Measurements from ENCODE around the gene RNU2-63P. TPM values are rescaled to one million over a fixed set of nuclear protein-coding genes. Genes with fewer than 3 reads are reported as not detected.
A peak's percentile ranks its signal among the peaks of the same experiment; 100 is the strongest.

Gene RNU2-63P
- total and polyA plus RNA-seq, 2 donors (not counting 1 experiment from before 2014, with no cell fraction given): 9.3 TPM; not detected in 1

DNA sequence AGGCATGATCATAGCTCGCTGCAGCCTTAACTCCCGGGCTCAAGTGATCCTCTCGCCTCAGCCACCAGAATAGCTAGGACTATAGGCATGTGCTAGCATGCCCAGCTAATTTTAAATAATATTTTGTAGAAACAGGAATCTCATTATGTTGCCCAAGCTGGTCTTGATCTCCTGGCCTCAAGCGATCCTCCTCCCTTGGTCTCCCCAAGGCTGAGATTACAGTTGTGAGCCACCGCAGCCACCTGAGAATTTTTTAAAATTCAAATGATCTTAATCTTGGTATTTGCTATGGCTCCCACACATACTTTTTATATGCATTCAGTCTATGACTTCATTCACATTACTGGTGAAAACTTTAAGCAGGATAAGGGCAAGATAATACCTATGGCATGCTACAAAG lies 26.1 kb upstream of the RNU2-63P start:
- Mint-ChIP-seq H3K27ac (no peak overlapping the region), H3K9me3 (ENCODE audit: insufficient read depth) (no peaks in the 10 kb centered on the region), H3K4me1 (peaks cover 32% of the 10 kb centered on the region), H3K27me3 (no peaks in the 10 kb centered on the region), H3K4me3 (no peak overlapping the region)
- Histone ChIP-seq H3K27me3 (replicated peaks in 1 of 4; ENCODE audit: control extremely low read depth in 1 of 4, control insufficient read depth in 3 of 4, insufficient read depth in 4 of 4, low read length in 3 of 4) (no peaks in the 10 kb centered on the region), H3K36me3 (replicated peaks in 1 of 2; ENCODE audit: control extremely low read depth in 1 of 2, control insufficient read depth in 1 of 2, extremely low read depth in 1 of 2, insufficient read depth in 2 of 2, low read length in 1 of 2) (peaks cover 0 to 7% of the 10 kb centered on the region in 2 experiments), H3K9ac (ENCODE audit: low read length) (no peak overlapping the region), H2AFZ (ENCODE audit: insufficient read depth, low read depth, low read length, poor library complexity, severe bottlenecking) (no peak overlapping the region), H3K9me3 (ENCODE audit: control extremely low read depth in 1 of 3, control insufficient read depth in 2 of 3, insufficient read depth in 1 of 3, low read length in 2 of 3) (no peaks in the 10 kb centered on the region), H3K79me2 (ENCODE audit: control insufficient read depth, insufficient read depth, low read length) (peaks cover 70% of the 10 kb centered on the region), H4K20me1 (ENCODE audit: control insufficient read depth, insufficient read depth, low read length, poor library complexity, severe bottlenecking) (peaks cover 18% of the 10 kb centered on the region), H3K4me2 (replicated peaks; ENCODE audit: low read depth, low read length, poor library complexity, severe bottlenecking) (no peak overlapping the region), H3K4me1 (ENCODE audit: control insufficient read depth in 2 of 2, insufficient read depth in 2 of 2, low read length in 2 of 2) (no peaks in the 10 kb centered on the region), H3K27ac (ENCODE audit: low read length in 2 of 2) (no peak overlapping the region), H3K4me3 (ENCODE audit: control extremely low read depth in 1 of 5, extremely low read depth in 1 of 5, insufficient read depth in 1 of 5, low read depth in 2 of 5, low read length in 4 of 5) (no peak overlapping the region)
- ATAC-seq (ENCODE audit: low read depth) (no peak), DNase-seq (no peak)
- WGBS (ENCODE audit: insufficient coverage): no CpG with 5 or more reads among the region's 5 CpGs
- POLR2A ChIA-PET: no interaction called here
- no peak for TF ChIP-seq EZH2 (IDR thresholded peaks at IDR 0.05; ENCODE audit: borderline replicate concordance, insufficient read depth, low read depth, low read length, poor library complexity, severe bottlenecking)
- no peak for TF ChIP-seq CTCF (IDR thresholded peaks at IDR 0.05)
- CTCF ChIA-PET: interaction anchor here (0.7 kb wide), 1 partner anchor 545 kb away, joined by 4 read pairs; no protein-coding TSS in a partner anchor
- intact Hi-C loops (cut with micrococcal nuclease): no loop called here

- H3K4me2 ChIP-seq (replicated peaks; ENCODE audit: low read depth, low read length, poor library complexity, severe bottlenecking): no peak overlapping the region
Observed at GRCh38 chr2:88038263-88039105, 22.1 kb upstream of the RNU2-63P start.

More at GRCh38 chr2:88038263-88039105, 22.1 kb upstream of the RNU2-63P start:
- Mint-ChIP-seq H3K4me1 (peaks cover 37% of the 10 kb centered on the region), H3K9me3 (ENCODE audit: insufficient read depth) (no peaks in the 10 kb centered on the region), H3K27me3 (no peaks in the 10 kb centered on the region), H3K27ac (no peak overlapping the region), H3K4me3 (no peak overlapping the region)
- no peak for TF ChIP-seq EZH2 (IDR thresholded peaks at IDR 0.05; ENCODE audit: borderline replicate concordance, insufficient read depth, low read depth, low read length, poor library complexity, severe bottlenecking)
- TF ChIP-seq CTCF (IDR thresholded peaks at IDR 0.05): no peak
- H3K4me3 ChIP-seq (ENCODE audit: control extremely low read depth in 1 of 5, extremely low read depth in 1 of 5, insufficient read depth in 1 of 5, low read depth in 2 of 5, low read length in 4 of 5): no peak overlapping the region
- no CpG with 5 or more reads among the region's 4 CpGs for WGBS (ENCODE audit: insufficient coverage)
- H3K36me3 ChIP-seq (replicated peaks in 1 of 2; ENCODE audit: control extremely low read depth in 1 of 2, control insufficient read depth in 1 of 2, extremely low read depth in 1 of 2, insufficient read depth in 2 of 2, low read length in 1 of 2): peaks cover 6 to 21% of the 10 kb centered on the region in 2 experiments
- ChIA-PET POLR2A (no interaction called here), CTCF (interaction anchor here (1.2 to 3.0 kb wide), 2 partner anchors 14 to 22 kb away, joined by 3 to 13 read pairs; no protein-coding TSS in a partner anchor)
- peaks cover 9% of the 10 kb centered on the region for H4K20me1 ChIP-seq (ENCODE audit: control insufficient read depth, insufficient read depth, low read length, poor library complexity, severe bottlenecking)
- no peak overlapping the region for H3K27ac ChIP-seq (ENCODE audit: low read length in 2 of 2)
- H3K27me3 ChIP-seq (replicated peaks in 1 of 4; ENCODE audit: control extremely low read depth in 1 of 4, control insufficient read depth in 3 of 4, insufficient read depth in 4 of 4, low read length in 3 of 4): no peaks in the 10 kb centered on the region
- H3K79me2 ChIP-seq (ENCODE audit: control insufficient read depth, insufficient read depth, low read length): peaks cover 44% of the 10 kb centered on the region
- H3K4me1 ChIP-seq (ENCODE audit: control insufficient read depth in 2 of 2, insufficient read depth in 2 of 2, low read length in 2 of 2): no peaks in the 10 kb centered on the region
- ATAC-seq (ENCODE audit: low read depth) (peak; percentile 21), DNase-seq (no peak)
- no peak overlapping the region for H2AFZ ChIP-seq (ENCODE audit: insufficient read depth, low read depth, low read length, poor library complexity, severe bottlenecking)
- intact Hi-C loops (cut with micrococcal nuclease): no loop called here
- H3K9me3 ChIP-seq (ENCODE audit: control extremely low read depth in 1 of 3, control insufficient read depth in 2 of 3, insufficient read depth in 1 of 3, low read length in 2 of 3): no peaks in the 10 kb centered on the region
- H3K9ac ChIP-seq (ENCODE audit: low read length): no peak overlapping the region
